ENCODE results near the gene DPF3. TPM values are rescaled to one million over a fixed set of nuclear protein-coding genes. Genes with fewer than 3 reads are reported as not detected.

Gene DPF3
- total and polyA plus RNA-seq, 2 experiments from 2014 or later, result 6.8 to 7.9 TPM

DNA sequence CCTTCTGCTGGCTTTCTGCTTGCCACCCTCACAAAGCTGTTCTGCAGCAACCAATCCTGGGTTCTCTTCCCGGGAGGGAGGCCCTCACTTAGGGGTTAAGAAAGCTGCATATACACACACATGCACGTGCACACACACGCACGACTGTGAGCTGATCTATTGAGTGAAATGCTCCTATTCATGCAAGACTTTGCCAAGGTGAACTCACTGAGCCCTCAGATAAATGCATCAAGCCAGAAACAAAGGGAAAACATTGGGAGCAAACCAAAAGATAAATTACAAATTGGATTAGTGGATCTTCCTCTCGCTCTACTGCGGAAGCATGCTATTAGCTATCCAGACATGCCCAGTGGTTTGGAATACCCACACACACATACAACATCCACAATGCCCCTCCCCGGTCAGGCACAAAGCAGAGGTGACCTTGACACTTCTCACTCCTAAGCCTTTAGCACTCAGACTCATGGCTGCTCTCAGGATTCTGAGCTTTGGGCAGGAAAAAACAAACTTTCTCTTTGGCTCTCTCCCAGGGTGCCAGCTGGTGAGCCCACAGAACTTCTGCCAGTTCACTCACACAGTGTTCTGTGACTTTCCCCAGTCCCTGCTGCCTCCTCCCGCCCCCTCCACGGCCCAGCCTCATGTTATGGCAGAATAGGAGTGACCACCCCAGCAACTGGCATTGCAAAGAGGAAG, 320.0 kb downstream of the DPF3 start:
- no peak for DNase-seq
- no peak overlapping the region for H3K9ac ChIP-seq
- in situ Hi-C loops (cut with MboI), result no loop called here
- WGBS, 2 experiments (ENCODE audit: low coverage in 1 of 2, low lambda C conversion rate in 2 of 2, missing lambda C conversion rate in 2 of 2), result 50 to 54% methylated on average over 9 of the region's 9 CpGs
- no peaks in the 10 kb centered on the region for H3K4me1 ChIP-seq (ENCODE audit: insufficient read depth)
- H4K20me1 ChIP-seq (ENCODE audit: insufficient read depth), result no peaks in the 10 kb centered on the region
- TF ChIP-seq EZH2phosphoT487 (IDR thresholded peaks at IDR 0.05; ENCODE audit: insufficient read depth, low read depth), result no peak
- no peak for TF ChIP-seq EZH2 (IDR thresholded peaks at IDR 0.05; ENCODE audit: insufficient read depth, poor library complexity, severe bottlenecking)
- no peaks in the 10 kb centered on the region for H3K27me3 ChIP-seq (replicated peaks; ENCODE audit: insufficient read depth)
- no peaks in the 10 kb centered on the region for H3F3A ChIP-seq (ENCODE audit: insufficient read depth)
- H3K27ac ChIP-seq, result no peak overlapping the region
- no peaks in the 10 kb centered on the region for H3K9me2 ChIP-seq (ENCODE audit: insufficient read depth)
- no peaks in the 10 kb centered on the region for H3K36me3 ChIP-seq (ENCODE audit: low read depth)
- no peaks in the 10 kb centered on the region for H3K79me2 ChIP-seq (ENCODE audit: insufficient read depth)
- no peaks in the 10 kb centered on the region for H3K9me3 ChIP-seq (ENCODE audit: low read depth)
- no peak overlapping the region for H3K4me3 ChIP-seq
- H3K4me2 ChIP-seq (ENCODE audit: unreplicated experiment), result no peak overlapping the region
- no peak overlapping the region for H2AFZ ChIP-seq

Small RNA genes lying within 50 kb of the gene (small RNA-seq; reads per million reads assigned to genes)
- not detected for gene RF00019 (ENCODE audit: low read depth, low replicate concordance)

Other genes starting within 250 kb of the DPF3 start
- 20.4 and 21.9 TPM in 2 replicates for gene DCAF4, start 32.4 kb upstream of the DPF3 start, total RNA-seq (2014; rRNA removed; shearing (Covaris generic))
- gene DCAF4, start 32.4 kb upstream of the DPF3 start, polyA plus RNA-seq (2016; fragmentation: Nextera tagmentation; extraction: Ambion mirVana), result 17.1 and 17.7 TPM in 2 replicates
- gene ZFYVE1, start 133.0 kb upstream of the DPF3 start, total RNA-seq (2014; rRNA removed; shearing (Covaris generic)), result 16.4 and 18.3 TPM in 2 replicates
- gene ZFYVE1, start 133.0 kb upstream of the DPF3 start, polyA plus RNA-seq (2016; fragmentation: Nextera tagmentation; extraction: Ambion mirVana), result 15.6 and 16.4 TPM in 2 replicates
- gene RBM25, start 164.4 kb upstream of the DPF3 start, total RNA-seq (2014; rRNA removed; shearing (Covaris generic)), result 17.3 and 17.7 TPM in 2 replicates
- 42.5 and 52.9 TPM in 2 replicates for gene RBM25, start 164.4 kb upstream of the DPF3 start, polyA plus RNA-seq (2016; fragmentation: Nextera tagmentation; extraction: Ambion mirVana)
- gene PSEN1, start 242.4 kb upstream of the DPF3 start, total RNA-seq (2014; rRNA removed; shearing (Covaris generic)), result 49.5 and 81.9 TPM in 2 replicates
- gene PSEN1, start 242.4 kb upstream of the DPF3 start, polyA plus RNA-seq (2016; fragmentation: Nextera tagmentation; extraction: Ambion mirVana), result 46.3 and 46.6 TPM in 2 replicates

Measured in GM23248 (cell line).